ENCODE data around the gene DHRSX.
"Not testable (repeated sequence)": the region's sequence is repeated elsewhere in the genome, so short reads cannot be mapped to it uniquely, and the experiment has no call there.

Gene DHRSX

GRCh38 chrX:2497961-2498780, 2.6 kb downstream of the DHRSX start:
- DNase-seq (ENCODE audit: low read depth in 2 of 2): no peak

DNA sequence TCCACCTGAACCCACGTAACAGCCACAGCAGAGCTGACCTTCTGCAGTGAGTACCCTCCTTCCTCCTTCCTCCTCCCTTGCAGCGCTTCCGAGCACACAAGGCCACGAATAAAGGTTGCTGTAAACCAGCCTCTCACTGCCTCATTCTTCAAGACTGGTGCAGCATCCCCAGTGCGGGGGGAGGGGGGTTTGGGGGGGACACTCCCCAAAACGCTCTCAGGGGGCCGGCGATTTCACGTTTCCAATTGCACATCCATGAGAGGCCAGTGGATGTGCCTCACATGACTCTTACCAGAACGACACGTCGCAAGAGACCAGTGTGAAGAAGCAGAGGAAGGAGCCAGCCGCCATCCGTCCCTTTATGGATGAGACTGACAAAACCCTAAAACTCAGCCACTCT, 5.2 kb downstream of the DHRSX start:
- no peak for DNase-seq (ENCODE audit: low read depth in 2 of 2)

DNA sequence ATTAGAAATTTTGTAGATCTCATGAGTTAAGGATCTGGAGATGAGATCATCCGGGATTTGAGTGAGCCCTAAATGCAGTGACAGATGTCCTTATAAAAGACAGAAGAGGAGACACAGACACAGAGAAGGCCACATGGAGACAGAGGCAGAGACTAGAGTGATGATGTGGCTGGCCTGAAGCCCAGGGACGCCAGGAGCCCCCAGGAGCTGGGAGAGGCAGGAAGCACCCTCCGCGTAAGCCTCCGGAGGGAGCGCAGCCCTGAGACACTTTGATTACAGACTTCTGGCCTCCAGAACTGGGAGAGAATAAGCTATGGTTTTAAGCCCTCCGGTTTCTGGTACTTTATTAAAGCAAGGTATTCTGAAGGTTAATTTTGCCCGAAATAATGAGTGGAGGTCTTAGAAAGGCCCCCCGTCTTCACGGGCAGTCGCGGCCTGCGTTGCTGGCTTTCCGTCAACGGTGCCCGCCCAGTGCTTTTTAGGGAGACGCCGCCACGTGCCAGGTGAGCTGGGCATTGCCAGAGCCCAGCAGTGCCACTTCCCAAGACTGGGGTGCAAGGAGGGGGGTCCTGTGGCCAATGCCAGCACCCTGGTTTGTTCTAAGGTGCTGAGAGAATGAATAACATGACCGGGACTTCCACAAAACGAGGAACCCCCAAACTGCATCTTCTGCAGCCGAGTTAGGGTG, 8.1 kb downstream of the DHRSX start:
- DNase-seq (ENCODE audit: low read depth in 2 of 2): no peak

DNA sequence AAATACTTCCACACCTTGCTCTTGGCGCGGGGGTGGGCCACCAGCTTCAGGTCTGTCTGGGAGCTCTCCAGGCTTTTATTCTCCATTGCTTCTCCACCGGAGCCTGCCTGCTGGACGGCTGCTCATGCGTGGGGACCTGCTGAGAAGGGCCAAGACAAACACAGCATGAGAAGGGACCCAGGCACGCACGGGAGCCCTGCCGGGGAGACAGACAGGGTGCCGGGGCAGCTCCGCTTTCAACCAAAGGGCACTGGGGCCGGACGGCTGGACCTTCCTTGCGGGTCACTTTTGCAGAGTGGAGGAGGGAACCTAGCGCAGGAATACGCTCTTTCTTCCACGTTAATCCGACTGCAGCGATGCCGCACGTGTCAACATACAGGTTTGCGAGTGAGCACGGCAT, 10.1 kb downstream of the DHRSX start:
- DNase-seq (ENCODE audit: low read depth in 2 of 2): no peak

DNA sequence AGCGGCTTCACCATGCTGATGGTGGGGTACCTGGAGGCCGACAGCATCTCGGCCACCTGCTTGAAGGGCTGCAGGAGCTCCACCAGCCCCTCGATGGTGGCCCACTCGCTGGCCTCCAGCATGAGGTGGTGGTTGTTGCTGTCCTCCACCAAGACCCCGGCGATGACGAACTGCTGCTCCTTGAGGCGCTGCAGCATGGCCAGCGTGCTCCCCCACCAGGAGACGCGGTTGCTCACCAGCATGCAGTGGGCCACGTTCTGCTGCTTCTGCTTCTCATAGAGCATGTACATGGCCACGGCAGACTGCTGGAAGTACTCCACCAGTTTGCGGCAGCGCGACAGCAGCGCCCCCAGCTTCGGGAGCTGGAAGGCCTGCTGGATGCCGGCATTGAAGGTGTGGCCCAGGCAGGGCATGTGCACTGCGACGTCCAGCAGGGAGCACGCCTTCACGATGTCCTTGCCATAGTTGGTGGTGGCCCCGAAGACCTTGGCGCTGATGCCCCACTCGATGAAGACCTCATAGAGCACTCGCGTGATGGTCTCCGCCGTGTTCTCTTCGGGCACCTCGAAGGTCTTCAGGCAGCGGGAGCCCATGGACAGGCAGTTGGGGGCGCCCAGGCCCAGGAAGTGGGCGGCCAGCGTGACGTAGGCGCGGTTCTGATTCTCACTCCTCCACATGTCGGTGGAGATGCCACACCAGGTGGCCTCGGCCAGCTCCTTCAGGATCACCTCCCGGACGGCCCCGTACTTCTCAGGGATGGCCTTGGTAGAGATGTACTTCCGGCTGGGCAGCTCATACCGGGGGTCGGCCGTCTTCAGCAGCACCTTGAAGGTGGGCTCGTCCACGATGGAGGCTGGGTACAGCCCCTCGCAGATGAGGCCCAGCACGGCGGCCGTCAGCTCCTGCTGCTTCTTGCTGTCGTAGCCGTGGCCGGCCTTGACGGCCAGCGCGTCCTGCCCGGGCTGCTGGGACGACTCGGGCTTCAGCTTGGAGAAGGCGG, 11.0 kb downstream of the DHRSX start:
- no peak for DNase-seq (ENCODE audit: low read depth in 2 of 2)

- no peak for DNase-seq (ENCODE audit: low read depth in 2 of 2)
These were observed 12.0 kb downstream of the DHRSX start for GRCh38 chrX:2488621-2489285.

GRCh38 chrX:2487366-2487765, 13.4 kb downstream of the DHRSX start:
- no peak for DNase-seq (ENCODE audit: low read depth in 2 of 2)

GRCh38 chrX:2486476-2487133, 14.2 kb downstream of the DHRSX start:
- DNase-seq (ENCODE audit: low read depth in 2 of 2): no peak

DNA sequence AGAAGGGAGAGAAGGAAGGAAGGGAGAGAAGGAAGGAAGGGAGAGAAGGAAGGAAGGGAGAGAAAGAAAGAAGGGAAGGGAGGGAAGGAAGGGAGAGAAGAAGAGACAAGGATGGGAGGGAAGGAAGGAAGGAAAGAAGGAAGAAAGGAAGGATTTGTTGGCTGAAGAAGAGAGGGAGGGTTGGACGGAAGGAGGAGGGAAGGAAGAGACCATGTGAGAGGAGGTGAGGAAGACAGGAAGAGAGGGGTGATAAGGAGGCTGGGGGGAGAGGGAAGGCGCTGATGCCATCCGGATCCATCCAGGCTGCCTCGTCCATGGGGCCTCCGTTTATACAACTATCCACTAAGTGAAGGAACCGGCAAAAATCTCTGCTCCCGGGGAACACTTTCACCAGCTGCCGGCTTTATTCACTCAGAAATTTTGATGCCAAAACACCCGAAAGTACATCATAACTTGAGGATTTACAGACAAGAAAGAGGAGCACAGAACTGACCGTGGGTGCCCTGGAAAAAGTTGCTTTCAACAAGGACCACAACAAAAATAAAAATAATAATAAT, 14.9 kb downstream of the DHRSX start:
- no peak for DNase-seq (ENCODE audit: low read depth in 2 of 2)

DNA sequence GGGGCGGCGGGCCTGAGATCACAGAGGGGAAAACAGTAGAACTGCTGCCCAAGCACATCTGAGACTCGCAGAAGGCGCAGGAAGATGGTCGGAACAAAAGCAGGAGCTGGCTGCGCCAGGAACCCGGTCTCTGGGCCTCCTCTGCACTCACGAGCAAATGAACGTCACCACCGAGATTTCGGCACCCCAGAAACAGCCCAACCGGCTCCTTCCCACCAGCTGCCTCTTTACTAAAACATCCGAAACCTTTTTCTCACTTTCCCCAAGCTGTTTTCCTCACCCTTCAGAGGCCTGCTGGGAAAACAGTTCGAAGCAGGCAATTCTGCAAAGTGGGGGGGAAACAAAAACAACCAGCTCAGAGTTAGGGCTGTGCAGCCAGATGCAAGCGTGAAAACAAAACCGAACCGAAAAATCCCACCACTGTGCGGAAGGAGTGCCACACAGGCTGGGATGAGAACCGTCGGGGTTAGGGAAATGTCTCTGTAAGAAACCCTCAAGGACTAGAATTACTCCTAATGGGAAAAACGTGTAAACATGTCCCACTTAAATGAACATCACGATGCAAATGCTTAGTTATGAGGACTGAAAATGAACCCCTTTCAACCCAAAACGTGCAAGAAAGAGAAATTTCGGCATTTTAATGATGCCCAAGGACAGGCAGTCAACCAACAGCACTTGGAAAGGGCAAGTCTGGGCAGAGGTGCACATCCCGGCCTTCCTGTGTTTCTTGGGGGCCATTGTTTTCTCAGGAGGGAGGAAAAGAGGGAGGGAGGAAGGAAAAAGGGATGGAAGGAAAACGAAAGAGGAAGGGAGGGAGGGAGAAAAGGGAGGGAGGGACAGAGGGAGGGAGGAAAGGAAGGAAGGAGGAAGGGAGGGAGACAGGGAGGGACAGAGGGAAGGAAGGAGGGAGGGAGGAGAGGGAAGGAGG, 15.8 kb downstream of the DHRSX start:
- DNase-seq (ENCODE audit: low read depth in 2 of 2): no peak

DNA sequence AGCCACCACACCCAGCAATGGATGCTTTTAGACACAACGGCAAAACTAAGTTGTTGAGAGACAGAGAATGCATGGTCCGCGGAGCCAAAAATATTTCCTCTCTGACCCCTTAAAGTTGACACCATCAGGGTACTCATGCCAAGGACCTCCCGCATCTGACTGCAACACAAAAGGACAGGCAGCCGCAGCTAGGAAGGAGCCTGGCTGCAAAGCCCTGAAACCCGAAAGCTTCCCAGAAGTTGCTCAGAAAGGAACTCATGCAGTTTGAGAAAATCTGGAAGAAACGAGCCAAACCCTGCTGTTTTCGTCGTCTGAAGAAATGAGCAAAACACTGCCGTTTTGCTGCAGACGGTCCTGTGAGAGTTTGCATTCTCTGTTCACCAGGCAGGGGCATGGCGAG, 16.5 kb downstream of the DHRSX start:
- no peak for DNase-seq (ENCODE audit: low read depth in 2 of 2)

- DNase-seq (ENCODE audit: low read depth in 2 of 2): no peak
These were observed 17.2 kb downstream of the DHRSX start for GRCh38 chrX:2483398-2484060.

GRCh38 chrX:2481597-2481996, 19.2 kb downstream of the DHRSX start:
- DNase-seq (ENCODE audit: low read depth in 2 of 2): not testable (repeated sequence)

DNA sequence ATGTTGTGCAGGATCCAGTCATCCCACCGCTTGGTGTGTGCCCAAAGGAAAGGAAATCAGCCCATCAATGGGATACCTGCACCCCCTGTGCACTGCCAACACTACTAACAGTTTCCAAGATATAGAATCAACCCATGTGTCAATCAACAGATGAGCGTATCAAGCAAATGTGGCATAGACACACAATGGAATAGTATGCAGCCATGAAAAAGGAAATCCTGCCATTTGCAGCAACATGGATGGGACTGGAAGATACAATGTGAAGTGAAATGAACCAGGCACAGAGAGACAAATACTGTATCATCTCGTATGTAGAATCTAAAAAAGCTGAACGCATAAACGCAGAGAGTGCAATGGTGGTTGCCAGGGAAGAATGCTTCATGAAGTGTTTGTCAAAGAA, 20.8 kb downstream of the DHRSX start:
- DNase-seq (ENCODE audit: low read depth in 2 of 2): not testable (repeated sequence)

- no peak for DNase-seq (ENCODE audit: low read depth in 2 of 2)
These were observed 21.4 kb downstream of the DHRSX start for GRCh38 chrX:2479420-2479780.

DNA sequence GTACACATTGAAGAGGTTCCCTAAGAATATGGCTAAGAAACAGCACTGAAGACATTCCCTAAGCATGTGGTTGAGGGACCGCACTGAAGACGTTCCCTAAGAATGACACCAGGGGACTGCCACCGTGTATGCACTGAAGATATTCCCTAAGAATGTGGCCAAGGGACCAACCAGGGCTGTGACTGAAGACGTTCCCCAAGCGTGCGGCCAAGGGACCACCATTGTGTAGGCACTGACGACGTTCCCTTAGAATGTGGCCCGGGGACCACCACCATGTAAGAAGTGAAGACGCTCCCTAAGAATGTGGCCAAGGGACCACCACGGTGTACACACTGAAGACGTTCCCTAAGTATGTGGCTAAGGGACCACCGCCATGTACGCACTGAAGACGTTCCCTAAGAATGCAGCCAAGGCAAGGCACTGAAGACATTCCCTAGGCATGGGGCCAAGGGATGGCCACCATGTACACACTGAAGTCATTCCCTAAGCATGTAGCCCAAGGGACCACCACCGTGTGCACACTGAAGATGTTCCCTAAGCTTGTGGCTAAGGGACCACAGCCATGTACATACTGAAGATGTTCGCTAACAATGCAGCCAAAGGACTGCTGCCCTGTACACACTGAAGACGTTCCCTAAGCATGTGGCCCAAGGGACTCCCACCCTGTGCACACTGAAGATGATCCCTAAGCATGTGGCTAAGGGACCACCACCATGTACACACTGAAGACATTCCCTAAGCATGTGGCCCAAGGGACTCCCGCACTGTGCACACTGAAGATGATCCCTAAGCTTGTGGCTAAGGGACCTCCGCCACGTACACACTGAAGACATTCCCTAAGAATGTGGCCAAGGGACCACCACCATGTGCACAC, 22.0 kb downstream of the DHRSX start:
- DNase-seq (ENCODE audit: low read depth in 2 of 2): no peak

GRCh38 chrX:2477313-2477712, 23.5 kb downstream of the DHRSX start:
- DNase-seq (ENCODE audit: low read depth in 2 of 2): not testable (repeated sequence)
